ENCODE results near the gene PDLIM1.

DNA sequence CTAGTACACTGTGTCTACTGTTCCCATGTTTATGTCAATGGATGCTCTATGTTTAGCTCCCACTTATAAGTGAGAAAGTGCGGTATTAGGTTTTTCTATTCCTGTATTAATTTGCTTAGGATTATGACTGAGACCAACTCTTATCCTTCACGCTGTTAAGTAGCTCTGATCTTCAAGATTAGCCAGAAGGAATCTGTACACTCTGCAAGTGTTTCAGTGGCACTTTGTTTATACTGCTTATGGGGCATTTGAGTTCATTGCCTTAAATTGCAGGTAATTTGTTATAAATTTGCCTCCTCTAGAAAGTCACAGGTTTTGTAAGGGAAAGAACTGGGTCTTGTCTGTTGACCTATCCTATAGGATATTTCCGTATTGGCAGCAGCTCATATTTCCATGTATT is 103.2 kb downstream of the PDLIM1 start:
- TF ChIP-seq, protein P1, sequence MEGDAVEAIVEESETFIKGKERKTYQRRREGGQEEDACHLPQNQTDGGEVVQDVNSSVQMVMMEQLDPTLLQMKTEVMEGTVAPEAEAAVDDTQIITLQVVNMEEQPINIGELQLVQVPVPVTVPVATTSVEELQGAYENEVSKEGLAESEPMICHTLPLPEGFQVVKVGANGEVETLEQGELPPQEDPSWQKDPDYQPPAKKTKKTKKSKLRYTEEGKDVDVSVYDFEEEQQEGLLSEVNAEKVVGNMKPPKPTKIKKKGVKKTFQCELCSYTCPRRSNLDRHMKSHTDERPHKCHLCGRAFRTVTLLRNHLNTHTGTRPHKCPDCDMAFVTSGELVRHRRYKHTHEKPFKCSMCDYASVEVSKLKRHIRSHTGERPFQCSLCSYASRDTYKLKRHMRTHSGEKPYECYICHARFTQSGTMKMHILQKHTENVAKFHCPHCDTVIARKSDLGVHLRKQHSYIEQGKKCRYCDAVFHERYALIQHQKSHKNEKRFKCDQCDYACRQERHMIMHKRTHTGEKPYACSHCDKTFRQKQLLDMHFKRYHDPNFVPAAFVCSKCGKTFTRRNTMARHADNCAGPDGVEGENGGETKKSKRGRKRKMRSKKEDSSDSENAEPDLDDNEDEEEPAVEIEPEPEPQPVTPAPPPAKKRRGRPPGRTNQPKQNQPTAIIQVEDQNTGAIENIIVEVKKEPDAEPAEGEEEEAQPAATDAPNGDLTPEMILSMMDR (IDR thresholded peaks at IDR 0.05) = no peak
- TF ChIP-seq POLR2A (IDR thresholded peaks at IDR 0.05) (no peak), EP300 (IDR thresholded peaks at IDR 0.05) (no peak)

All from tibial nerve (tissue), 4 donors.